ENCODE measurements around the gene PA2G4.

GRCh38 chr12:56097738-56098137 is 6.6 kb upstream of the PA2G4 start:
- TF ChIP-seq POLR2A (IDR thresholded peaks at IDR 0.05; ENCODE audit: low read length) = no peak
- TF ChIP-seq MYC (IDR thresholded peaks at IDR 0.05; ENCODE audit: borderline replicate concordance, low read length) = no peak
